HT1080 (cell line): ENCODE data around the gene PTPRF. TPM values are rescaled to one million over a fixed set of nuclear protein-coding genes. Genes with fewer than 3 reads are reported as not detected.

ENCODE experiments used
- DNase-seq: peaks from one replicate; pipeline ENCODE4 v3.0.0-alpha.2; 2015; ENCODE audit warnings: low read depth
- total RNA-seq: library from RNA; depleted of rRNA; stranded (reverse); fragments of >200 nt; shearing (Covaris generic); gene quantifications from 2 replicates; pipeline ENCODE4 v1.2.3, GENCODE V29; 2014

PTPRF gene
- total RNA-seq, 1 experiment from 2014 or later, result 41.7 TPM

DNA sequence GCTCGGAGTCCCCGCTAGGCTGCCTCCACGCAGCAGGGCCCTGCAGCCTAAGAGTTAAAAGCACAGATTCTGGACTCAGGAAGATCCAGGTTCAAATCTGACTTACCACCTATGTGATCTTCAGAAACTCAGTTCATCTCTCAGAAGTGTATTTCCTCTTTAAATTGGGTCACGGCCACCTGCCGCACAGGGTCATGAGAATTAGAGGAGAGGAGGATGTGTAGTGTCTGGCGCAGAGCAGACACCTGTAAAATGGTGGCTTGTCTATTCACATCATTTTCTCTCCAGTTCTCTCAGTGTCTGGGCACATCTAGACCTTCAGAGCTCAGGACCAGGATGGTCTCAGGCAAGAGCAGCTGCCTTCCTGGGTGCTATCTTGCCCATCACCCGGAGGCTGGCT lies 45.8 kb downstream of the PTPRF start:
- DNase-seq, result no peak

DNA sequence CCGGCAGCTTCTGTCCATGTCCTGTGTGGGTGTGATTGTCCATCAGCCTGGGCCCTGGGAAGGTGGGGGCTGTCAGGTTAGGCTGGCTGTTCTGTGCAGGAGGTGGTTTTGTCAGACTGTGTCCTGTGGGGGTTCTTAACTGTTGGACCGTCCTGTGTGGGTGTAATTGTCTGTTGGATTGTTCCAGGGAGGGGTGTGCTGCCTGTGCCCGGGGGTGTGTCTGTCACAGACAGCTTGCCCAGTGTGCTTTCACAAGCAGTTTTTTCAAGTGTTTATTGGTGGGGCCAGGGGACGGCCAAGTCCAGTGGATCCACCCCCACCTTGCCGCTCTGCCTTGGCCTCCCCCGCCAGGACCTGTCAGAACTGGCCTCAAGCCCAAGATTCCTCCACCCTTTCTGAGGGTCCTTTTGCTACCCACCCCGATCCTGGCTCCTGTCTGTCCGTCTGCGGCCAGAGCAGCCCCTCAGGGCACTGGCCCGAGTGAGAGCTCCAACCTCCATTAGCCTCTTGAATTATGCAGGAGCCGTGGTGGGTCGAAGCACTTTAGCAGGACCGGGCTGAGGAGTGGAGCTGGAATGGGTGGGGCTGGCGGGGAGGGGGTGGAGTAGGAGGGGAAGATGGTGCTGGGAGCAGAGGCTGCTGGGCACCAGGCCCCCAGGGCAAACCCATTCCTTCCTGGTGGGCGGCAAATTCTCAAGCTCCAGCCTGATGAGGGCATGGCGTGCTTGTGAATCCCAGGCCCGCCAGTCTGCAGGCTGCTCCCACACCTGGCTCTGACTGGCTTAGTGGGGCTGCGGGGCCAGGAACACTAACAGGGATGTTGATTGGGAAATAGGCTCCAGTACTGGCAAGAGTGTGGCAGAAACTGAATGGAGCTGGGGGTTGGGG lies 47.2 kb downstream of the PTPRF start:
- DNase-seq, result no peak

DNA sequence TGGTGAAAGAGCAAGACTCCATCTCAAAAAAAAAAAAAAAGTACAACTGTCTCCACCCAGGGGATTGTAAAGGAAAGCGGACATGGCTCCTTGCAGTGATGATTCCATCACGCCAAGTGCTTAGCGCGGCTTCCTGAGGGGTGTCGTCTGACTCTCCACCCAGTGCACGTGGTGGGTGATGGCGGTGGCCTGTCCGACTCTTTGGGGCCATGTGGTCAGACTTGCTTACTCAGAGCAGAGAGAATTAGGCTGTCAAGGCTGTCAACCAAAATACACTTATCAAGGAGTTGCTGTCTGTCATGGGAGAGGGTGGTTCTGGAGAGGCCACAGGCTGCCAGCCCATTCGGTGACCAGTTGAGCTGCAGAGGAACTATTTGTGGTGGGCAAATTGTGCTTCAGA lies 49.4 kb downstream of the PTPRF start:
- DNase-seq, result no peak

DNA sequence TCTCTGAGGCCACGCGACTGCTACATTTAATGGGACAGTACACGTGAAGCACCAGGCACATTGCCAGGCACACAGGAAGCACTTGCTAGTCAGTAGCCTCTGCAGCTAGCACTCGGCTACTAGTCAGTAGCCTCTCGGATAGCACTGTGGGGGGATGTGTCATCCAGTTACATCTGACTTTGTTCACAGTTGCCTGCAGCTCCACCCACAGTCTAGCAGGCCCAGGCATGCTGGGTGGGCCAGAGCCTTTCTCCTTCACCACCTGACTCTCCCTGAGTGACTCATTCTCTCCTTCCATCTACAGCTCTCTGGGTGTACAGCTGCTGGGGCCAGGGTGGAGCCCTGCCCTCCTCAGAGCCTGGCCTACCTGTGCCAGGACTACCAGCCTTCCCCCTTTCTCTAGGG lies 51.5 kb downstream of the PTPRF start:
- peak; percentile 99 for DNase-seq

DNA sequence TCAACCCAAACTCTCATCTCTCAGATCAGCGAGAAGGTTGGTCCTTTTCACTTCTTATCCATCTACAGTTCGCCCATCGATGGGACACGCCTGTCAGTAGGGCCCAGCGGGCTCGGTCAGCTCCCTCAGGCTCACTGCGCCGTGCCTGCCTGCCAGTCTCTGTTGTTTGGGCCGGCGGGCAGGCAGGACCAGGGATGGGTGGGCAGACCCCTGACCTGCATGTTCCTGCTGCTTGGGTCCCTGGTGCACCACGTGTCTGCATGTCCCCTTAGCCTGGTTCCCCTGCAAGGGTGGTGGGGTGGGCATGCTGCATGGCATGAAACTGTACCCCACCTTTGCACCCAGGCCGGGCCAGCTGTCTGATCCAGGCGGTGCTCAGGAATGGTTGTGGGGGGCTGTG lies 52.4 kb downstream of the PTPRF start:
- DNase-seq, result no peak

DNA sequence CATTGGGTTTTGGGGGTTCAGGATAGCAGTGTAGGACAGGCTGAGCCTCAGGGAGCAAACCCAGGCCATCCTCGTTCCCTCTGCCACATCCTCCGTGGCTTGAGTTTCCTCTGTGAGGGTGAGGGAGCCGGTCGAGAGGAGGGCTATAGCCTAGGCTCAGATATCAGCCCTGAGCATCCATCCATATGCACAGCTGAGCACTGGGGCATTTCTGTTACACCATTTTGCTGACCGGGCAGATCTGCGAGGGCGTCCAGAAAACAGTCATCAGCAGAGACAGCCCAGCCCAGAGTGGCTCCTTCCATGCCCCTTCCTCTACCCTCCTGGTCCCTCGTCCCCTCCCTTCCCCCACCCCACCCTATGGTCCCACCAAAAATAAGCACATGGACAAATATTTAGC lies 53.5 kb downstream of the PTPRF start:
- no peak for DNase-seq

DNA sequence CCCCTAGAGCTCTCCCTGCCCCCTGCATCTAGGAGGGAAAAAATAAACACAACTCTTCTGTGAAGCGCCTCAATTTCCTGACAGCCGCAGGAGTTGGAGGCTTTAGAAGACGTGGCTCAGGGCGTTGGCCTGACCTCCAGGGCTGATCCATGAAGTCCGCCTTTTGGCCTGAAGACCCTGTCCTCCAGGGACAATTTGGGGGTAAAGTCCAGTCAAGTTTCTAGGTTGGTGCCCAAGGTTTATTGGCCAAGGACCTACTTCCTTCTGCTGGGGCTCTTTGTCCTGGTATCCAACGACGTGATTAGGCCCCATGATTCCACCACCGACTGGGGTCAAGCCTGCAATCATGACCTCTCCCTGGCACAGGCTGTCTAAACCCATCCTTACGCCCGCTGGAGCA lies 54.9 kb downstream of the PTPRF start:
- DNase-seq, result no peak

DNA sequence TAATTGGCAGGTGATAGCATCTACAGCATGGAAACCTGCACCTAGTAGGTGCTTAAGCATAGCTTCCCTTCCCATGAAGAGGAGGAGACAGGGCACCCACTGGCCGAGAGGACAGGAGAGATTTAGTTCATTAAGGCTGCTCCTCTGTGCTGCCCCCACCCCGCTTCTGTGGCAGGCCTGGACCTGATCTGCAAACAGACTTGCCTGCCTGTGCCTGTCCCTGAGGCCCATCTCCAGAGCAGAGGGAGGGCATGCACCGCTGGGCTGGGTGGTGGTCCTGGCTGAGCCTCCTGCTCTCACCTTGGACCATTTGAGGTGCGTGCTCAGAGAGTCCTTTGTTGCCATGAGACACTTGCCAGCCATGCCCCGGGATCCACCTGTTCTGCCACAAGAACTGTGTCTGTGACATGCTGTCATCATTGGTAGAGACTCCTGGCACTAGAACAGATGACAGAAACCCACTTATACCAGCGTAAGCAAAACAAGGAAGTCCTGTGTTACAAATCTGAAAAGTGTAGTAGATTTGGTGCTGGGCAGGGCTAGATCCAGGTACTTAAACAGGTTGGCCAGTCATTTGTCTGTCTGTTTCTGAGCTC lies 55.6 kb downstream of the PTPRF start:
- no peak for DNase-seq

DNA sequence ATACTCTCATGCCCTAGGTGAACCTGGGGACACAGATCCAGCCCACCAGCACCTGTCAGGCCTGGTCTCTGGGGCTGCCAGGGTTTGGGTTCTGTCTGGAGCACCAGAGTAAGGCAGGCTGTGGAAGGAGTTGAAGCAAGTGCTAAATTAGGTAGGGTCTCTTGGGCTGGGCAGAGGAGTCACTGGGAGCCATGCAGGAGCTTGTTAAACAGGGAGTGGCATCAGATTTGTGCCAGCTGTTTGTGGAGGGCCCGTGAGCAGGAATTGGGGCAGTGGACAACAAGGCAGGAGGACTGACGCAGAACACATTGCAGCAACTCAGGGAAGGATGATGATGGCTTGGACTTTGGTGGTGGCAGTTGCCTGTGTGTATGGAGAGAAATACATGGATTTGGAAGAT lies 56.3 kb downstream of the PTPRF start:
- no peak for DNase-seq

DNA sequence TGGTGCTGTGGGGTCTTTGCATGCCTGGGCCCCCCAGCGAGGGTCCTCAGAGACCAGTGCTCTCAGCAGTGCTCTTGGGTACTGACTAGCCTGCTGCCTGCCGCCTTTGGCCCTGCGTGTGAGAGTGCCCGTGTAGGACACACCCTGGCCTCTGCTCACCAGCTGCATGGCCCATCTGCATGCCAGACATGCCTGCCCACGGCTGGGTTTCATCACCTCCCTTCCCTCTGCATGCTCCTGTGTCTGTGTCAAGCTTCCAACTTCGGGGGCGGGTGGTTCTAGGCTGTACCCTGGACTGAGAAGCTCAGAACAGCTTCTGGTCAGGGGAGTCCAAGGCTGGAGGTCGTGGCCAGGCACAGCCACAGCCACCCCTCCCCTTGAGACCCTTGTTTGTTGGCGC lies 56.9 kb downstream of the PTPRF start:
- DNase-seq, result no peak

DNA sequence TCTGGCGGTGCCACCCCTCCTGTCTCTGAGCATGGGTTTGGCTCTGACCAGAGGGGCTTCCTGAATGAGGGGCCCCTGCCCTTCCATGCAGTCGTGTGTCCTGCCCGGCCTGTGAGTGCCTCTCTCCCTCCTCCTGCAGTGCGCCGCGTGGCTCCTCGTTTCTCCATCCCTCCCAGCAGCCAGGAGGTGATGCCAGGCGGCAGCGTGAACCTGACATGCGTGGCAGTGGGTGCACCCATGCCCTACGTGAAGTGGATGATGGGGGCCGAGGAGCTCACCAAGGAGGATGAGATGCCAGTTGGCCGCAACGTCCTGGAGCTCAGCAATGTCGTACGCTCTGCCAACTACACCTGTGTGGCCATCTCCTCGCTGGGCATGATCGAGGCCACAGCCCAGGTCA lies 57.9 kb downstream of the PTPRF start:
- DNase-seq, result no peak

DNA sequence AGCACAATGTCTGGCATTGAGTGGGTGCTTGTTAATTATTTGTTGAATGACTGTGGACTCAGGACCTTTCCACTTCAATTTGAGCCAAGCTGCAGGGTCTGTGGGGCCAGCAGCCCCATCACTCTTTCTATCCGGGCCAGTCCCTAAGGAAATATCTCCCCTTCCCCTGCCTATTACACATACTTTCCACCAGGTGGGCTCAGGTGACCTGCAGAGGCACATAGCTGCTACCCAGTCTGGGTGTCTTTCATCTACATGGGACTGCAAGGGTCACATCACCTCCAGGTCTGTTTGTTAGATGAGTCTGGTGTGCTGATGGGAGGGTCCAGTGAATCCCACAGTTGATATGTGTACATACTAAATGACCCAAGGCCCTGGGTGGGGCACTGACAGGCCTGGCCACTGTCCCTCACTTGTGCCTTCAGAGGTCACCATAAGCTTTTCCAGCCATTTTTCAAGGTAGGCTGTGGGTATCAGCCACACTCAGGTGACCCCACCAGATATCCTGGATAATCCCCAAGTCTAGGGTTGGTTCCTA lies 59.8 kb downstream of the PTPRF start:
- no peak for DNase-seq

DNA sequence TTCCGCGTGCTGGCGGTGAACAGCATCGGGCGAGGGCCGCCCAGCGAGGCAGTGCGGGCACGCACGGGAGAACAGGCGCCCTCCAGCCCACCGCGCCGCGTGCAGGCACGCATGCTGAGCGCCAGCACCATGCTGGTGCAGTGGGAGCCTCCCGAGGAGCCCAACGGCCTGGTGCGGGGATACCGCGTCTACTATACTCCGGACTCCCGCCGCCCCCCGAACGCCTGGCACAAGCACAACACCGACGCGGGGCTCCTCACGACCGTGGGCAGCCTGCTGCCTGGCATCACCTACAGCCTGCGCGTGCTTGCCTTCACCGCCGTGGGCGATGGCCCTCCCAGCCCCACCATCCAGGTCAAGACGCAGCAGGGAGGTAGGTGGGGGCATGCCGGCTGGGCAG lies 60.5 kb downstream of the PTPRF start:
- DNase-seq, result no peak

DNA sequence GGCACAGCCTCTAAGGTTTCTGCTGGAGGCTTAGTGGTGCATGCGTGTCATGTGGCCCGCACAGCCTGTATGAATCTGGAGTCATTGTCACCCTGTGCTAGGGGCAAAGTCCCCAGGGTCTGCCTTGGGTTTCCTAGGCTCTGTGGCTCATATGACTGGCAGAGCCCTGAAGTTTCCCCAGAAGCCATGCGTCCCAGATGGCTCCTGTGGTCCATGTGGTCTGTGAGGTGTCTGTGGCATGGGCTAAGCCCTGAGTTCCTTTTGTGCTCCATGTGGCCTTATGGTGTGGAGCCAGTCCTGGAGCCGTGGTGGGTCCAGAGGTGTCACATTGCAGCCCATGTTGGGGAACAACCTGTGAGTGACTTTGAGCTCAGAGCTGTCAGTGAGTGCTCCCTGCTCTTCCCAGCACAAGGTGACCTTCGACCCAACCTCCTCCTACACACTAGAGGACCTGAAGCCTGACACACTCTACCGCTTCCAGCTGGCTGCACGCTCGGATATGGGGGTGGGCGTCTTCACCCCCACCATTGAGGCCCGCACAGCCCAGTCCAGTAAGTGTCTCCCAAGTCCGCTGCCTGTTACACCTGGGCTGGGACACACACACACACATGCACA lies 61.5 kb downstream of the PTPRF start:
- no peak for DNase-seq

DNA sequence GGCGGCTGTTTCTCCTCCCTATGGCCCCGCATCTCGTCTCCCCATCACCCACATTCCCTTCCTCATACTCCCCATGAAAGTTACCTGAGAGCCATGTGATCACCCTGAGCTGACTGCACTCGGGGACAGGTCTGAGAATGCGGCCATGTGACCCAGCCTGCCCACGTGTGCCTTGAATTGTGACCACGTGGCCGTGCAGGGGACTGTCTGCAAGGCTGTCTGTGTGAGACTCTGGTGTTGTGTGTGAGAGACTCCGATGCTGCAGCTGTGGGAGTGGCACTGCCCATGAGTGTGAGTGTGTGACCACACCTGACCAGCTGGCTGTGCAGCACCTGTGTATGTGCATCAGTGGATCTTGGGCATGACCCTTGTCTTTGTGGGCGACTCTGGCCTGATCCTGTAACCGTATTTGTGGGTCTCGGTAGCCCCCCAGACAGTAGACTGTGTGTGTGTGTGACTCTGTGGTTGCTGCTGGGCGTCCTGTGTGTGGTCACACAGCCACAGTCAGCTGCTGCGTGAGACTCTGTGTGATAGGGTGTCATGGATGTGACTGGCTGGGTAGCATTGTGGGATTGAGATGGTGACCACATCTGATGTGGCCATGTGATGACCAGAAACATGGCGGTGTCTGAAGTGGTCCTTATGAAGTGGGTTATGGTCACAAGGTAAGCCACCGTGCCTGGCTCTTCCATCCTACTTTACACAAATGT lies 62.4 kb downstream of the PTPRF start:
- no peak for DNase-seq

DNA sequence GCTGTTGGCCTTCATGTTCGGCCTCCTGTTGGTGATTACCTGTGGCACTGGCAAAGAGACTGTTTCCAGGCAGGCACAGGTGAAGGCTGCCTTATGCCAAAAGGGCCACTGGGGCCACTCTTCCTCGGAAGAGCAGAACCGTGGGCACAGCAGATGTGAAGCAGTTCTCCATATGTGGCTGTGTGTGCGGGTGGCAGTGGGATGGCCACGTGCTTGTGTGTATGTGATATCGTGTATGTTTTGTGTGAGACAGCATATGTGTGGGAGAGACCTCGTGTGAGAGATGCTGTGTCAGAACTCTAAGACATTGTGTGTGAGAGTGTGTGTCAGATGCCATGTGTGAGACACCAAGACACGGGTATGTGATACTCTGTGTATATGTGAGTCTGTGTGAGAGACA lies 65.9 kb downstream of the PTPRF start:
- DNase-seq, result no peak

DNA sequence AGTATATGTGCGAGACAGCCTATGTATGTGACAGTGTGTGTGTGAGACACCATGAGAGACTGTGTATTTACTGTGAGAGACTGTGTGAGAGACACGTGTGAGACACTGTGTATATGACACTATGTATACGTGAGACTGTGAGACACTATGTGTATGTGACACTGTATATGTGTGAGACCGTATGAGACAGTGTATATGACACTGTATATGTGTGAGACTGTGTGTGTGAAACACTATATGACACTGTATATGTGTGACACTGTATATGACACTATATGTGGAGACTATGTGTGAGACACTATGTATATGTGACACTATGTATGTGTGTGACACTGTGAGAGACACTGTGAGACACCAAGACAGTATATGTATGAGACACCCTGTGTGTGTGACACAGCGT lies 66.3 kb downstream of the PTPRF start:
- no peak for DNase-seq

DNA sequence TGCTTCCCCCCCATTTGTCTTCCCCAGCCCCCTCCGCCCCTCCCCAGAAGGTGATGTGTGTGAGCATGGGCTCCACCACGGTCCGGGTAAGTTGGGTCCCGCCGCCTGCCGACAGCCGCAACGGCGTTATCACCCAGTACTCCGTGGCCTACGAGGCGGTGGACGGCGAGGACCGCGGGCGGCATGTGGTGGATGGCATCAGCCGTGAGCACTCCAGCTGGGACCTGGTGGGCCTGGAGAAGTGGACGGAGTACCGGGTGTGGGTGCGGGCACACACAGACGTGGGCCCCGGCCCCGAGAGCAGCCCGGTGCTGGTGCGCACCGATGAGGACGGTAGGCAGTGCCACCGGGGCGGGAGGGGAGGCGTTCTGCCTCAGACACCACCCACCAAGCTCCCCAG lies 67.0 kb downstream of the PTPRF start:
- no peak for DNase-seq

DNA sequence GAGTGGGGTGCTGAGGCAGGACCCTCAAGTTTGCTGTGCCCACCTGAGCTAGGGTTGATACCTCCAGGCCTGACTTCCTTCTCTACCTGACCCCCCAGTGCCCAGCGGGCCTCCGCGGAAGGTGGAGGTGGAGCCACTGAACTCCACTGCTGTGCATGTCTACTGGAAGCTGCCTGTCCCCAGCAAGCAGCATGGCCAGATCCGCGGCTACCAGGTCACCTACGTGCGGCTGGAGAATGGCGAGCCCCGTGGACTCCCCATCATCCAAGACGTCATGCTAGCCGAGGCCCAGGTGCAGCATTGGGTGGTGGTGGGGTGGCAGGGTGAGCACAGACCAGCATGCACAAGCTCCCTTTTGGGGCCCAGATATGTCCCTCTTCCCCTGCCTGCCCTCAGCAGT lies 67.9 kb downstream of the PTPRF start:
- no peak for DNase-seq

DNA sequence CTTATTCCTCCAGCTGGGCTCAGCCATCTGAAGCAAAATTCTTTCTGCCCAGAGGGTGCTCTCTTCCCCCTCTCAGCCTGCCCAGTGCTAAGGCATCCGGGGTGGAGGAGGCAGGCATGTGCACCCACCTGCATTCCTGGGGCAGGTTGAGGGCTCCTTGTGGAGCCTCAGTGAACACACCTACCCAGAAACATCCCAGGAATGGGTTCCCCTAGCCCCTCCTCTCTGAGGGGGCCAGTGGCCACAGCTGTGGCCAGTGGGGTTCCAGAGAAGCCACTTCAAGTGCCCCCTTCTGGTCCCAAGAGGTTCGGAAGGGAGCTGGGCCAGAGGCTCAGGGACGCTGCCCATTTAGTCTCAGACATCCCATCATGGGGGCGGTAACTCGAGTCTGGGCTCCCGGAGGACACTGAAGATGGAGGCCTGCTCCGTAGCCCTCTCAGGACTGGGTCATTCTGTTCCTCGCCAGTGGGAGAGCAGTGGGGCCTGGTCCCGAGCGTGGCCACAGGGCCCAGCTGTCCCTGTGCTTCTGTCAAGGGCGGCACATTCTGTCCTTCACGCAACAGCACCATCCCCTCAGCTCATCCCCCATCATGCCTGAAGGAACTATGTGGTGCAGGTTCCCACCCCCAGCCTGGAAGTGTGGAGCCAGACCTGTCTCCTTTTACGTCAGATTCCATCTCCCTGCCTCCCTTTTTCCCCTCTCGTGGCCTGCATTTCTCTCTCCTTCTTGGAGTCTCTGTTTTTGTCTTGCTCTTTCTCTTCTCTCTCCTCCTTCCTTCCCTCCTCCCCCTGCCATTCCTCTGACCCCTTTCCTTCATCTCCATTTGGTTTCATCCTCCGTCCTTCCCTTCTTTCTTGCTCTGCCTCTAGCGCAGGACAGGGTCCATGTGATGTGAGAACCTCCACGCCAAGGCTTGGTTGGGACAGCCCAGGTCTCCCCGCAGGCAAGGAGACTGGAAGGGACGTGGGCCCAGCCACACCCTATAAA lies 69.6 kb downstream of the PTPRF start:
- DNase-seq, result no peak

DNA sequence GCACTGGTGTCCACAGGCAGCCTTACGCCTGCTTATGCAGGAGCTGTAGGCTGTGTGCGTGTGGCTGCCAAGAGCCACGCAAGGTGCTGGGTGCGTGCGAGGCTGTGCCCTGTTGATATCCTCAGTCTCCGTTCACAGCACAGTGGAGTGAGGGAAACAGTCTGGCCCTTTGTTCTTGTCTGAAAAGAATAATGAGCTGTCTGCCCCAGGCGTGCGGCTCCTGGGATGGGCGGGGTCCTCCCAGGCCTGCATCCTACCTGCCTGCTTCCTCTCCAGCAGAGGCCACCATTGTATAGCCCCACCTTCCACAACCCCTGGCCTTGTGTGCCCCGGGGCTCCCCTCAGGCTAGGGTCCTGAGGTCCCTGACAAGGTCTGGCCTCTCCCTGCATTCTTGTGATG lies 72.3 kb downstream of the PTPRF start:
- no peak for DNase-seq
